HepG2 (cell line): Measurements from ENCODE around the gene HSPA1A. TPM values are rescaled to one million over a fixed set of nuclear protein-coding genes. Genes with fewer than 3 reads are reported as not detected.
A peak's percentile ranks its signal among the peaks of the same experiment; 100 is the strongest.

Experiments used
- ATAC-seq: fragments of 200-7000 bp; cut with Tn5 transposase; 3 replicates; pipeline ENCODE4 v1.9.1; 2020; ENCODE audit warnings: mild to moderate bottlenecking, moderate library complexity
- BruUV-seq: library from RNA; stranded (reverse); fragments of 400-500 nt; replicated peaks from 2 replicates; lab custom pipeline; 2021; lab: Mats Ljungman, UMichigan
- CTCF ChIA-PET: fragments of 300-600 bp; formaldehyde crosslinking; extraction: SDS; loops from one replicate; lab custom pipeline; 2021; ENCODE audit warnings: low total read pairs, inconsistent platforms, low intra/inter-chr PET ratio; lab: Yijun Ruan, JAX
- POLR2A ChIA-PET: fragments of 350-600 bp; sonication (Branson Sonifier 250); formaldehyde crosslinking; loops from one replicate; lab custom pipeline; 2020; ENCODE audit warnings: antibody characterized with exemption, inconsistent platforms; lab: Yijun Ruan, JAX
- DNase-seq: peaks from one replicate; pipeline ENCODE4 v3.0.0-alpha.2; 2015; ENCODE audit warnings: low spot score
- FAIRE-seq: peaks from 3 replicates; lab custom pipeline; 2011; peaks lifted over from hg19 to GRCh38; lab: Jason Lieb, UNC
- H2AFZ ChIP-seq: one replicate; pipeline ENCODE4 v1.6.1; 2011; ENCODE audit warnings: low read length, inconsistent platforms
- H3K27ac ChIP-seq: fragments of 300-600 bp; 3 replicates; pipeline ENCODE4 v1.8.0; 2011; ENCODE audit warnings: mixed run types, mild to moderate bottlenecking, mixed read lengths, low read length, inconsistent platforms; ENCODE audit not compliant: insufficient read depth; ENCODE audit errors: extremely low read length
- H3K27me3 ChIP-seq, 2 experiments: fragments of 200-600 bp in 1 of 2; 2 replicates in 1 of 2; 3 replicates in 1 of 2; pipeline versions ENCODE4 v1.6.0 to v1.8.0; 2011; ENCODE audit warnings: low read length in 2 of 2, mild to moderate bottlenecking in 2 of 2, moderate library complexity in 2 of 2, inconsistent platforms in 1 of 2; ENCODE audit not compliant: insufficient read depth in 2 of 2, control insufficient read depth in 1 of 2
- H3K36me3 ChIP-seq, 2 experiments: fragments of 200-600 bp in 1 of 2; replicated peaks in 1 of 2; 2 replicates in 1 of 2; 3 replicates in 1 of 2; pipeline versions ENCODE4 v1.5.1 to v1.8.0; 2011; ENCODE audit warnings: low read length in 2 of 2, inconsistent platforms in 1 of 2; ENCODE audit not compliant: insufficient read depth in 2 of 2, control insufficient read depth in 1 of 2
- H3K4me1 ChIP-seq: 2 replicates; pipeline ENCODE4 v1.5.1; 2012; ENCODE audit warnings: low read length, inconsistent platforms; ENCODE audit not compliant: insufficient read depth
- H3K4me2 ChIP-seq: 2 replicates; pipeline ENCODE4 v1.6.0; 2011; ENCODE audit warnings: low read depth, low read length, inconsistent platforms
- H3K4me3 ChIP-seq, 3 experiments: fragments of 200-600 bp in 1 of 3; sonication (generic), shearing (Covaris generic) in 1 of 3; replicated peaks in 1 of 3; 2 replicates each; pipeline ENCODE4 v1.5.1; 2011 to 2016; ENCODE audit warnings: low read length in 3 of 3, inconsistent platforms in 2 of 3, low read depth in 2 of 3, mild to moderate bottlenecking in 2 of 3, control low read depth in 1 of 3, mixed read lengths in 1 of 3; ENCODE audit not compliant: insufficient read depth in 1 of 3
- H3K79me2 ChIP-seq: one replicate; pipeline ENCODE4 v1.6.1; 2011; ENCODE audit warnings: low read length, inconsistent platforms; ENCODE audit not compliant: insufficient read depth
- H3K9ac ChIP-seq: 2 replicates; pipeline ENCODE4 v1.6.0; 2011; ENCODE audit warnings: mild to moderate bottlenecking, low read depth, low read length, inconsistent platforms; ENCODE audit not compliant: insufficient read depth
- H3K9me3 ChIP-seq: 2 replicates; pipeline ENCODE4 v1.5.1; 2012; ENCODE audit warnings: mild to moderate bottlenecking, low read length
- H4K20me1 ChIP-seq: 2 replicates; pipeline ENCODE4 v1.6.0; 2011; ENCODE audit warnings: inconsistent platforms, mild to moderate bottlenecking, low read length, moderate library complexity; ENCODE audit not compliant: insufficient read depth
- ATF7 ChIP-seq, 2 experiments: fragments of 450-650 bp in 1 of 2; sonication (generic) in 1 of 2; formaldehyde crosslinking in 1 of 2; IDR thresholded peaks; 2 replicates each; pipeline versions ENCODE4 v1.4.0 to v1.6.1; 2016 to 2020; ENCODE audit warnings: antibody characterized with exemption in 1 of 2, mild to moderate bottlenecking in 1 of 2, missing genetic modification reagents in 1 of 2
- HOXA7 ChIP-seq: sonication (generic); formaldehyde crosslinking; IDR thresholded peaks from 2 replicates; pipeline ENCODE4 v1.8.1; 2022; ENCODE audit warnings: mild to moderate bottlenecking, missing genetic modification reagents, moderate library complexity
- MBNL3 ChIP-seq: fragments of 250-450 bp; sonication (Bioruptor Pico); conservative IDR thresholded peaks from 2 replicates; pipeline ENCODE4 v1.8.0; 2022; ENCODE audit warnings: mild to moderate bottlenecking, inconsistent platforms
- PITX1 ChIP-seq: sonication (generic); formaldehyde crosslinking; IDR thresholded peaks from 2 replicates; pipeline ENCODE4 v1.5.1; 2020; ENCODE audit warnings: mild to moderate bottlenecking, missing genetic modification reagents
- RBM39 ChIP-seq: fragments of 200-400 bp; formaldehyde crosslinking; IDR thresholded peaks from one replicate; pipeline ENCODE4 v1.6.1; 2018; ENCODE audit warnings: antibody characterized with exemption, mild to moderate bottlenecking, low read depth, low read length; ENCODE audit not compliant: poor library complexity, severe bottlenecking
- SMARCE1 ChIP-seq: fragments of 450-650 bp; IDR thresholded peaks from 2 replicates; pipeline ENCODE4 v1.6.1; 2017; ENCODE audit warnings: borderline replicate concordance
- SOX6 ChIP-seq, 2 experiments: fragments of 450-650 bp in 1 of 2; sonication (generic) in 1 of 2; formaldehyde crosslinking in 1 of 2; IDR thresholded peaks; 2 replicates each; pipeline versions ENCODE4 v1.4.0 to v1.6.1; 2017 to 2020; ENCODE audit warnings: antibody characterized with exemption in 1 of 2, mild to moderate bottlenecking in 1 of 2, missing genetic modification reagents in 1 of 2
- SP140L ChIP-seq: sonication (generic); formaldehyde crosslinking; IDR thresholded peaks from 2 replicates; pipeline ENCODE4 v1.4.0; 2020; ENCODE audit warnings: missing genetic modification reagents, borderline replicate concordance
- ZBTB7B ChIP-seq: sonication (generic); formaldehyde crosslinking; IDR thresholded peaks from 2 replicates; pipeline ENCODE4 v1.4.0; 2020; ENCODE audit warnings: missing genetic modification reagents
- WGBS: methylation state at CpG from one replicate; pipeline ENCODE4 v1.1.6; 2017; ENCODE audit warnings: low lambda C conversion rate; 5-methylcytosine and 5-hydroxymethylcytosine counted together
- in situ Hi-C: cut with HindIII; loops from 2 replicates; pipeline ENCODE4 v1.10.0; 2017; ENCODE audit warnings: low pct_unique_long_range_greater_than_20kb; ENCODE audit not compliant: extremely low pct_ligation_motif_present
- intact Hi-C: fragments of 100-400 bp; cut with micrococcal nuclease; formaldehyde crosslinking; loops from one replicate; pipeline ENCODE4 v1.10.0; 2022; ENCODE audit not compliant: unreplicated experiment
- polyA plus RNA-seq, 8 experiments: library from polyadenylated mRNA; depleted of rRNA in 3 of 8; stranded (reverse) in 7 of 8; unstranded in 1 of 8; fragments of >200 nt; fragmentation: Illumina TruSeq in 4 of 8; extraction: Trizol in 4 of 8; gene quantifications; 2 replicates each; pipeline versions ENCODE4 v1.2.1 to v1.2.3, GENCODE V29; 2011 to 2016; ENCODE audit warnings: low read depth in 4 of 8, missing spikeins in 1 of 8, mixed read lengths in 1 of 8; ENCODE audit not compliant: insufficient read depth in 1 of 8
- total RNA-seq, 5 experiments: library from RNA; depleted of rRNA; stranded (reverse); fragments of >200 nt; fragmentation: Illumina TruSeq; extraction: Trizol; gene quantifications; 2 replicates each; pipeline ENCODE4 v1.2.3, GENCODE V29; 2016; ENCODE audit warnings: low read depth in 1 of 5
- TF ChIP-seq, protein P1 (sequence below): sonication (generic); formaldehyde crosslinking; IDR thresholded peaks from 2 replicates; pipeline ENCODE4 v1.5.1; 2020; ENCODE audit warnings: missing genetic modification reagents, mild to moderate bottlenecking, borderline replicate concordance
- TF ChIP-seq, protein P2 (sequence below): sonication (generic); formaldehyde crosslinking; conservative IDR thresholded peaks from 2 replicates; pipeline ENCODE4 v1.8.0; 2022; ENCODE audit warnings: mild to moderate bottlenecking, moderate library complexity, missing genetic modification reagents
- TF ChIP-seq, protein P3 (sequence below): sonication (generic); formaldehyde crosslinking; conservative IDR thresholded peaks from 2 replicates; pipeline ENCODE4 v1.4.0; 2020; ENCODE audit warnings: missing genetic modification reagents

HSPA1A gene
- total and polyA plus RNA-seq, 2 of the 13 experiments (the other 11 are each of a cell fraction or from before 2014, with no cell fraction given): 44.5 to 85.0 TPM

DNA sequence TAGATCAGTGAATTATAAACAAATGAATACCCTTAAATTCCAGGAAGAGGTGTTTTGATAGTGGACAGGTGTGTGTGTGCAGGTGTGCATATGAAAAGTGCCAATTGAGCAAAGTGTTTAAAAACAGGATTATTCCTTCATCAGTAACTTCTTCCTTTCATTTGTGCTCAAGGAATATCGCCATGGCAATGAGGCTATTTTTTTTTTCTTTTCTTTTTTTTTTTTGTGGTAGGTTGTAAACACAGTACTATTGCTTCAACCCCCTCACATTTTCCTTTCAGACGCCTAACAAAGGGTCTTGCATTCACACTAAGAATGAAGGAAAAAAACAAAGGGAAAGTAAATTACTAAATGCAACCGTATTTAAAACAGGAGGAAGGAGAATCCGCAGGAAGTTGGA, 10.2 kb downstream of the HSPA1A start:
- H3K4me3 ChIP-seq: no peak overlapping the region
- H2AFZ ChIP-seq: no peak overlapping the region
- CTCF ChIA-PET: no interaction called here
- H3K36me3 ChIP-seq: no peaks in the 10 kb centered on the region
- no peaks in the 10 kb centered on the region for H3K9me3 ChIP-seq
- POLR2A ChIA-PET: interaction anchor here (1.0 to 3.4 kb wide), 4 partner anchors 11 to 40 kb away, joined by 3 to 107 read pairs (median 53); partner anchors contain the start of genes HSPA1A, HSPA1L, LSM2 and VARS1
- H3K27ac ChIP-seq: peak overlapping the region; percentile 5
- H3K4me1 ChIP-seq: peaks cover 39% of the 10 kb centered on the region
- peaks cover 4% of the 10 kb centered on the region for H4K20me1 ChIP-seq
- TF ChIP-seq MBNL3 (CRISPR knock-in tag) (no peak), PITX1 (no peak), ZBTB7B (CRISPR knock-in tag) (no peak), ATF7 (IDR thresholded peaks at IDR 0.05) (no peak), ATF7 (CRISPR knock-in tag; IDR thresholded peaks at IDR 0.05) (no peak), SMARCE1 (no peak), SOX6 (IDR thresholded peaks at IDR 0.05) (no peak), SOX6 (CRISPR knock-in tag; IDR thresholded peaks at IDR 0.05) (no peak), SP140L (CRISPR knock-in tag) (no peak), RBM39 (no peak), HOXA7 (CRISPR knock-in tag) (no peak)
- TF ChIP-seq, protein P1, sequence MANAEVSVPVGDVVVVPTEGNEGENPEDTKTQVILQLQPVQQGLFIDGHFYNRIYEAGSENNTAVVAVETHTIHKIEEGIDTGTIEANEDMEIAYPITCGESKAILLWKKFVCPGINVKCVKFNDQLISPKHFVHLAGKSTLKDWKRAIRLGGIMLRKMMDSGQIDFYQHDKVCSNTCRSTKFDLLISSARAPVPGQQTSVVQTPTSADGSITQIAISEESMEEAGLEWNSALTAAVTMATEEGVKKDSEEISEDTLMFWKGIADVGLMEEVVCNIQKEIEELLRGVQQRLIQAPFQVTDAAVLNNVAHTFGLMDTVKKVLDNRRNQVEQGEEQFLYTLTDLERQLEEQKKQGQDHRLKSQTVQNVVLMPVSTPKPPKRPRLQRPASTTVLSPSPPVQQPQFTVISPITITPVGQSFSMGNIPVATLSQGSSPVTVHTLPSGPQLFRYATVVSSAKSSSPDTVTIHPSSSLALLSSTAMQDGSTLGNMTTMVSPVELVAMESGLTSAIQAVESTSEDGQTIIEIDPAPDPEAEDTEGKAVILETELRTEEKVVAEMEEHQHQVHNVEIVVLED: no peak
- TF ChIP-seq, protein P2, sequence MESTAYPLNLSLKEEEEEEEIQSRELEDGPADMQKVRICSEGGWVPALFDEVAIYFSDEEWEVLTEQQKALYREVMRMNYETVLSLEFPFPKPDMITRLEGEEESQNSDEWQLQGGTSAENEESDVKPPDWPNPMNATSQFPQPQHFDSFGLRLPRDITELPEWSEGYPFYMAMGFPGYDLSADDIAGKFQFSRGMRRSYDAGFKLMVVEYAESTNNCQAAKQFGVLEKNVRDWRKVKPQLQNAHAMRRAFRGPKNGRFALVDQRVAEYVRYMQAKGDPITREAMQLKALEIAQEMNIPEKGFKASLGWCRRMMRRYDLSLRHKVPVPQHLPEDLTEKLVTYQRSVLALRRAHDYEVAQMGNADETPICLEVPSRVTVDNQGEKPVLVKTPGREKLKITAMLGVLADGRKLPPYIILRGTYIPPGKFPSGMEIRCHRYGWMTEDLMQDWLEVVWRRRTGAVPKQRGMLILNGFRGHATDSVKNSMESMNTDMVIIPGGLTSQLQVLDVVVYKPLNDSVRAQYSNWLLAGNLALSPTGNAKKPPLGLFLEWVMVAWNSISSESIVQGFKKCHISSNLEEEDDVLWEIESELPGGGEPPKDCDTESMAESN (CRISPR knock-in tag): no peak
- TF ChIP-seq, protein P3, sequence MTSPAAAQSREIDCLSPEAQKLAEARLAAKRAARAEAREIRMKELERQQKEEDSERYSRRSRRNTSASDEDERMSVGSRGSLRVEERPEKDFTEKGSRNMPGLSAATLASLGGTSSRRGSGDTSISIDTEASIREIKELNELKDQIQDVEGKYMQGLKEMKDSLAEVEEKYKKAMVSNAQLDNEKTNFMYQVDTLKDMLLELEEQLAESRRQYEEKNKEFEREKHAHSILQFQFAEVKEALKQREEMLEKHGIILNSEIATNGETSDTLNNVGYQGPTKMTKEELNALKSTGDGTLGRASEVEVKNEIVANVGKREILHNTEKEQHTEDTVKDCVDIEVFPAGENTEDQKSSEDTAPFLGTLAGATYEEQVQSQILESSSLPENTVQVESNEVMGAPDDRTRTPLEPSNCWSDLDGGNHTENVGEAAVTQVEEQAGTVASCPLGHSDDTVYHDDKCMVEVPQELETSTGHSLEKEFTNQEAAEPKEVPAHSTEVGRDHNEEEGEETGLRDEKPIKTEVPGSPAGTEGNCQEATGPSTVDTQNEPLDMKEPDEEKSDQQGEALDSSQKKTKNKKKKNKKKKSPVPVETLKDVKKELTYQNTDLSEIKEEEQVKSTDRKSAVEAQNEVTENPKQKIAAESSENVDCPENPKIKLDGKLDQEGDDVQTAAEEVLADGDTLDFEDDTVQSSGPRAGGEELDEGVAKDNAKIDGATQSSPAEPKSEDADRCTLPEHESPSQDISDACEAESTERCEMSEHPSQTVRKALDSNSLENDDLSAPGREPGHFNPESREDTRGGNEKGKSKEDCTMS: no peak
- TF ChIP-seq, all 625 proteins: peak for 0
- ATAC-seq (no peak), DNase-seq (no peak), FAIRE-seq (no peak)
- Histone ChIP-seq H3K27me3 (no peaks in the 10 kb centered on the region; a peak in 1 of 5 replicates), H3K9ac (no peak overlapping the region), H3K4me2 (no peak overlapping the region), H3K79me2 (peaks cover 21% of the 10 kb centered on the region)
- in situ Hi-C loops: no loop called here
- no TSS peak for BruUV-seq
- WGBS: 93% methylated on average over 4 of the region's 4 CpGs
- intact Hi-C loops: no loop called here
